Fibroblast of peridontal ligament (primary cell): Measurements from ENCODE around the gene LRP5.
"Not testable (repeated sequence)": the region's sequence is repeated elsewhere in the genome, so short reads cannot be mapped to it uniquely, and the experiment has no call there.

Experiments
- DNase-seq: peaks from one replicate; pipeline ENCODE4 v3.0.0-alpha.2; 2010; ENCODE audit errors: extremely low read depth

The LRP5 gene

DNA sequence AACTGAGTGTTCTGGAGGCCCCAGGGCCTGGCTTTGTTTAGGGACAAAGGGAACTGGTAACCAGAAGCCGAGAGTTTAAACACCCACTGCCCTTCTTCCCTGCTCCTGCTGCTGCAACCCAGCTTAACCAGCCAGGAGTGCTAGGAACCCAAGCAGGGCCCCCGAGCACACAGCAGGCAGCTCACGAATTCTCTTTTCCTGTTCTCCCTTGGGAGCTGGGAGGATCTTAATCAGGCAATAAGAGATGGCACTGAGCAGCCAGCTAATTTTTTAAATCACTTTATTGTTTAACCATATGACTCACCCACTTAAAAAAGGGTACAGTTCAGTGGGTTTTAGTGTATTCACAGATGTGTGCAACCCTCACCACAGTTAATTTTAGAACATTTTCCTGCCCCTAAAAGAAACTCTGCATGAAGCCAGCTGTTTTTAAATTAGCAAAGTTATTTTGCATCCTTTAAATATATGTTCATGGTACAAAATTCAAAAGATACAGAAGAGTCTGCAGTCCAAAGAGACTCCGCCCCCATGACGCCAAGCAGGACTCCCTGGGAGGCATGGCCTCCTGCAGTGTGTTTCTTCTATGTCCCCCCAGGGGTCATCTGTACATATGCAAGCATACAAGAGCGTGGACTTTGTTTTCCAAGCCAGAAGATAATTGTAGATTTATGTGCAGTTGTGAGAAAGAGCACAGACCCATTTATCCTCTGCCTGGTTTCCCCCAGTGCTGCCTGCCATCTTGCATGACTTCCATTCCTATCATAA, 129.3 kb downstream of the LRP5 start:
- peak; percentile 82 for DNase-seq

DNA sequence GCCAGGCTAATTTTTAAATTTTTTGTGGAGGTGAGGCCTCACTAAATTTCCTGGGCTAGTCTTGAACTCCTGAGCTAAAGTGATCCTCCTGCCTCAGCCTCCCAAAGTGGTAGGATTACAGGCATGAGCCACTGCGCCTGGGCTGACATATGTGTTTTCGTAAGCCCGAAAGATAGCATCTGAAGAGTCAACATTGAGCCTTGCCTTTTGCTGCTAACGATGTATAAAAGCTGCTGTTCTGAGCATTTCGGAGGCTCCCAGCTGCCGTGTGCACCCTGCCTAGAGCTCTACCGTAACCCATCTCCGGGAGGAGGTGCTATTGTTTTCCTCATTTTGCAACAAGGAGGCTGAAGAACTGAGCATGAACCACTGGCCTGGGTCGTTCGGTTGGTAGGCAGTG, 130.0 kb downstream of the LRP5 start:
- DNase-seq: no peak

DNA sequence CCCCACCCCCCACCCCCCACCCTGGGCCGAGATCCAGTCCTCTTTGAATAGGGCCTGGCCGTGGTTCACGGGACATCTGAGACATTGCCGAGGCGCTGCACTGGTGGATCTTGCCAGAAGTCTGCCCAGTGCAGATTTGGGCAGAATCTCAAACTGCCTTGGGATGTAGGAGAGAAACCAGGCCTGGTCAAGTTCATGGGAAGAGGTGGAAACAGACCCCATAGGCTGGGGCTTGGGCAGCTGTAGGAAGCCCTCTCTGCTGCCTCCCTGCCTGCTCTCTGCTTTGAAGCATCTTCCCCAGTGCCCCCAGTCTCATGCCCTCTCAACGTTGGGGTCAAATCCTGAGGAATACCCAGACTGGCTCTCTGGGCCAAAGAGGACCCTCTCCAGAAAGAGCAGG, 132.2 kb downstream of the LRP5 start:
- no peak for DNase-seq

DNA sequence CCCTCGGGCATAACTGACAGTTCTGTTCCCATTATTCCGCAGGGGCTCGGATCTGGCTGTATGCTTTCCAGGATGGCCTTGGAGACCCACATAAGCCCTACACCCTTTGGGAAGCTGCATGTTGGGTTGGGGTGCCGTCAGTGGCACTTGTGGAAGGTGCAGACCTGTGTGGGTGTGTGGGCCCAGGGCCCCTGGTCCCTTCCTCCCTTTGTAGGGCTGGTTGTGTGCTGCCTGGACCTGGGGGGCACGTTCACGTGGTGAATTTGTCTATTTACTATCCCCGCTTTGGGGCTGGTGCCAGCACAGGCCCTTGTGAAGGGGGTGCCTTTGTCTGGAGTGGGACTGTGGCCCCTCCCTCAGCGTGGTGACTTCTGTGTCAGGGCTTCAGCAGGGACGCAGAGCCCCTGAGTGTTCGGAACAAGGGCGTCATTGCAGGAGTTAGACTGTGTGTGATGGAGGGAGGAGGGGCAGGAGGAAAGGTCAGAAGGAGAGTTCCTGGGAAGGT, 133.2 kb downstream of the LRP5 start:
- no peak for DNase-seq

DNA sequence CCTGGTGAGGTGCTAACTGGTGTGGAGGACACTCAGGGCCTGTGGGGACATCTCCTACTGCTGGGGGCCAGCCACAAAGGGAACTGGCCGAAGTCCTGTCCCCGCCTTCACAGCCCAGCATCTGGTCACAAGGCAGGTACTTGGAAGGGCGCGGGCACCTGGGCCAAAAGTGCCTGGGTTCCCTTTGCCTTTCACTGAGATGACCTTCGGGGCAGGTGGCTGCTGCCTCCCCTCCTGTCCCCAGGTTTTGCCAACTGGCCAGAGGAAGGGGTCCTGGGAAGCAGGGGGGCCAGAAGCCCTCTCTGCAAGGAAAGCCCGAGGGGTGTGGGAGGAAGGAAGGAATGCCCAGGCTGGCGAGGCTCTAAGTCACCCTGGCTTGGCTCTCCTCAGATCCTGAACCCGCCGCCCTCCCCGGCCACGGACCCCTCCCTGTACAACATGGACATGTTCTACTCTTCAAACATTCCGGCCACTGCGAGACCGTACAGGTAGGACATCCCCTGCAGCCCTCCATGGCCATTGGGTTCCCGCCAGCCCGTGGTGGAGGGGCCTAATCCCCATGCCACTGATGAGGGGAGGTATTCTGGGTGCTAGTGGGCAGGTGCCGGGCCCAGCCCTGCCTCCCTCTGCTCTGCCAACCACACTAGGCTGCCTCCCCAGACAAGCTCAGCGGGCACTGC, 133.8 kb downstream of the LRP5 start:
- DNase-seq: no peak

DNA sequence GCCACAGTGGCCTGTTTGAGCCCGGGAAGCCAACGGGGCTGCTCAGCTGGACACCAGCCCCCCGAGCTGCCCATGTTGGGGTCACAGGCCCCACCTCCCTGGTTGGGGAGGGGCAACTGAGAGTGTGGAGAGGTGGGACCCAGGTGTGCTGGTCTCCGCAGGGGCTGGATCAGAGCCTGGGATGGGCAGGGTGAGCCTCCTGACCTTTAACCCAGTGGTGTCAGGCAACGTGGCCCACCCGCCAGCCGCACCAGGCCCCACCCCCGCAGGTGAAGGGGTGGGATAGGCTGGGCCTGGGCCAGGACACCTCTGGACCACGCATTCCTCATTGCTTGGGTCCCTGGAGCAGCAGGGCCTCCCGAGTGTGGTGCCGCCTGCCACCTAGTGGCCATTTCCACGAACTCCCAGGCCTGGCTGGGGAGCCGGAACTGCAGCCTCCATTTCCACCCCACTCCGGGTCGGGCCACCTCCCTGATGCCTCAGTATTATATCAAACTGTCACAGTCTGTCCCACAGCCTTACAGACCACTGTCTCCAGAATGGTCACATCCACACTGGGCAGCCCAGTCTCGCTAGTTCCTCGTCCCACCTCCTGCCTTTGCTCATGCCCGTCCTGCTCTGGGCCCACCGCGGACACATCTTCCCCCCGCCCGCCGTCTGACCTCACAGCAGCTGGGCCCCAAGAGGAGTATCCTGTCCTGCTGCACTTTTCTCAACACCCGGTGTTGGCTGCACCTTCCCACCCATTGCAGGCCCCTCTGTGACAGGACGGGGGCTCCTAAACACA, 134.8 kb downstream of the LRP5 start:
- DNase-seq: peak; percentile 57

DNA sequence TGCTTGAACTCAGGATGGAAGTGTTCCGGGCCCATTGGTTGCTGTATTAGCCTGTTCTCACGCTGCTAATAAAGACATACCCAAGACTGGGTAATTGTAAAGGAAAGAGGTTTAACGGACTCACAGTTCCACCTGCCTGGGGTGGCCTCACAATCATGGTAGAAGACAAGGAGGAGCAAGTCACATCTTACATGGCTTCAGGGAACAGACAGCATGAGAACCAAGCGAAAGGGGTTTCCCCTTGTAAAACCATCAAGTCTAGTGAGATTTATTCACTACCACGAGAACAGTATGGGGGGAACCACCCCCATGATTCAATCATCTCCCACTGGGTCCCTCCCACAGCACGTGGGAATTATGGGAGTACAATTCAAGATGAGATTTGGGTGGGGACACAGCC, 135.5 kb downstream of the LRP5 start:
- not testable (repeated sequence) for DNase-seq

DNA sequence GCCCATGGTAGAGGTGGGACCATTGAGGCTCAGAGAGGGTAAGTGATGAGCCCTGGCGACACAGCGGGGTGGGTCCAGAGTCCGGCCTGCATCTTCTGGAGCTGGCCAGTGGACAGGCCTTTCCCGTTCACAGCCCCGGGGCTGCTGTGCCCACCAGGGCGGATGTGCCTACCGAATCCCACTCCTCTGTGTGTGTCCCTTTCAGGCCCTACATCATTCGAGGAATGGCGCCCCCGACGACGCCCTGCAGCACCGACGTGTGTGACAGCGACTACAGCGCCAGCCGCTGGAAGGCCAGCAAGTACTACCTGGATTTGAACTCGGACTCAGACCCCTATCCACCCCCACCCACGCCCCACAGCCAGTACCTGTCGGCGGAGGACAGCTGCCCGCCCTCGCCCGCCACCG, 136.2 kb downstream of the LRP5 start:
- DNase-seq: no peak

DNA sequence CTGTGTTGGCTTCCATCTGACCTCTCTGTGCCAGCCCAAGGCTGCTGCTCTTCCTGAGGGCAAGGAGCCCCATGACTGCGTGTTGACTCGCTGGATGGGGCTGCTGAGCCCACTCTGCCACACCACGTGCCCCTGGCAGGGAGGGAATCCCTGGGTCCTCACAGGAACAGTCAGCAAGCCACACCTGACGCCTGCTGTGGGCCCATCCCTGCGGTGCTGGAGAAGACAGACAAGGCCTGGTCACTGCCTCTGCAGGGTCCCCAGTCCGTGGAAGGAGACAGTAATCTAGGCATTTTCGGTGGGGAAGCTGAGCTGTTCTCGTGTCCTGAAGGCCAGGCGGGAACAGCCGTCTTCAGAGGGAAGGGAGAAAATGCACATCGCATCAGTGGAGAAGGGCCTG, 137.6 kb downstream of the LRP5 start:
- no peak for DNase-seq

DNA sequence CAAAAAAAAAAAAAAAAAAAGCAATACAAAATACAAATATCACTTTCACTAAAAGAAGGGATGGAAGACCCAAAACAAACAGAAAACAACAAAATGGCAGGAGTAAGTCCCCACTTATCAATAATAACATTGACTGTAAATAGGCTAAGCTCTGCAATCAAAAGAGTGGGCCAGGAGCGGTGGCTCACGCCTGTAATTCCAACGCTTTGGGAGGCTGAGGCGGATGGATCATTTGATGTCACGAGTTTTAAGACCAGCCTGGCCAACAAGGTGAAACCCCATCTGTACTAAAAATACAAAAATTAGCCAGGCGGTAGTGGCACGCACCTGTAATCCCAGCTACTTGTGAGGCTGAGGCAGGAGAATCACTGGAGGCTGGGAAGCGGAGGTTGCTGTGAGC, 138.3 kb downstream of the LRP5 start:
- DNase-seq: no peak

DNA sequence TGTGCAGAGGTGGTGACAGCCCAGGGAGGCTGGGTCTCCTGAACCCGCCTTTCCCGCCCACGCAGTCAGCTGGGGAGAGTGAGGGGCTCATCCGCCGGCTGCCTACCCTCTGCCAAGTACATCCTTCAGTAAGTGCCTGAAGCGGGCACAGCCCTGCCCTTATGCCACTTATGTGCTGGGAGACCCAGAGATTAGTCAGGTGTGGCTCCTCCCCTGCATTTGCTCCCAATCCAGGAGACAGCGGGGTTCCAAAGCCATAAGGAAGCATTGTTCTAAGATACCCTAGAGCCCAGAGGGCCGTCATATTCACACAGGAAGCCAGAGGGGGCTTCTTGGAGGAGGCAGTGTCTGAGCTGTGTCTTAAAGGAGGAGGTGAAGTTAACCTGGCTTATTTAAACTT, 142.4 kb downstream of the LRP5 start:
- DNase-seq: no peak

DNA sequence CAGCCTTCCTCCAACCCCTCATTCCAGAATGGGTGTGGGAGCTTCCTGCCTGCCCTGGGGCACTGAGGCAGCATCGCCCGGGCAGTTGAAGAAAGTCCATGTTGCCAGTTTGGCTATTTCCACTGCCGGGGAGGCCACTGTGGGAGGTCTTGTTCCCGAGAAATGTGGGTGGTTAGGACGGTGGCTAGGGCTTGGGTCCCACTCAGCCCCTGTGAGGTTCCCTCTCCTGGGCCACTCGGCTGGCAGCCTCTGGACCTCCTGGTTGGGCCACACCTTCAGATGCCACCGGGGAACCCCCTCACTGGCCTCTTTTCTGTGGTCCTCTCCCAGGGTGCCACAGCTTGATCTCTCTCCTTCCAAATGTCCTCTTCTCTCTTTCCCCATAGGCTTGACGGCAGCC, 143.1 kb downstream of the LRP5 start:
- no peak for DNase-seq

DNA sequence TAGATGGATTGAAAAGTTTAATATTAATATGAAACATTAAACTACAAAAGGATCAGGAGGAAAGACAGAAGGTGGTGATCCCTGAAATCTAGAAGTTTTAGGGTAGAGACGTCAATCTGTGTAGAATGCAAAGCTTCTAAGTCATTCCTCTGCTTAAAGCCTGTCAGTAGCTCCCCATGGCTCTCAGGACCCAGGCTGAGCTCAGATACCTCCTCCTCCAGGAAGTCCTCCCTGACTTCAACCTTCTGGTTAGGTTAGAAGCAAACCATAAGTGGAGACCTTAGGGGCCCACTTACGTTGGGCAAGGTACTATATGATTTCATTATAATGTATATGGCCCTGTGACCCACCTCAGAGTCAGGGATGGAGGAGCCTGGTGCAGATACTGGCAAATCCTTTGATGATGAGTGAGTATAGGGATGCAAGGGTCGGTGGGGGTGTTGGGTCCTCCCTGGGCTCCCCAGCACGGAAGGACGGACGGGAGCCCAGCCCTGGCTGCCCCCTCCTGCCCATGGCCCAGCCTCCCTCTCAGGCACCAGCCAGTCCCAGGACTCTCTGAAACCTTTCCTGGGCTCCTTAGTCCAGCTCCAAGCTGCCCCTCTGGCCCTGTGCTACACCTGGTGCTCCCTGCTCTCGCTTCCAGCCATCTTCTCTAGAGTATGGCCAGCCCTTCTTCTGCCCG, 145.0 kb downstream of the LRP5 start:
- DNase-seq: no peak

DNA sequence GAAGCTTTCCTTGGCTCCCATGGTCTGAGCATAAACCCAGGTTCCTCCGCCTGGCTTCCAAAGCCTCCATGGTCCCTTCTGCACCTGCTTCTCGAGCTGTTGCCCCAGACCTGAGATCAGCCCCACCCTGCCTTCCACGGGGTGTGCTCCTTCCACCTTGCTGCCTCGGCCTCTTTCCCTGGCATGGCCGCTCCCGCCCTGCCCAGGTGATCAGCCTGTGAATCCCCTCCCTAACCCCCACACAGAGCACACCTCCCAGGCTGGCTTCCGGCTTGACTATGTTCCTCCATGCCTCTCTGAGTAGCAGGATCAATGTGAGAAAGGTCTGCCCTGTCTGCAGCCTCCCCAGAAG, 145.5 kb downstream of the LRP5 start:
- no peak for DNase-seq

DNA sequence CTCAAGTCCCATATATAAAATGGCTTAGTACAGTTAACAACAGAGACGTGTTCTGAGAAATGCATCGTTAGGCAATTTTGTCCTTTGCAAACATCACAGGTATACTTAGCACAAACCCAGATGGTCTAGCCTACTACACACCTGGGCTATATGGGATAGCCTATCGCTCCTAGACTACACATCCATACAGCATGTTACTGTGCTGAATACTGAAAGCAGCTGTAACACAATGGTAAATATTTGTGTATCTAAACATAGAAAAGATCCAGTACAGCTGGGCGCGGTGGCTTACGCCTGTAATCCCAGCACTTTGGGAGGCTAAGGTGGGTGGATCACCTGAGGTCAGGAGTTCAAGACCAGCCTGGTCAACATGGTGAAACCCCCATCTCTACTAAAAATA, 145.9 kb downstream of the LRP5 start:
- DNase-seq: not testable (repeated sequence)

DNA sequence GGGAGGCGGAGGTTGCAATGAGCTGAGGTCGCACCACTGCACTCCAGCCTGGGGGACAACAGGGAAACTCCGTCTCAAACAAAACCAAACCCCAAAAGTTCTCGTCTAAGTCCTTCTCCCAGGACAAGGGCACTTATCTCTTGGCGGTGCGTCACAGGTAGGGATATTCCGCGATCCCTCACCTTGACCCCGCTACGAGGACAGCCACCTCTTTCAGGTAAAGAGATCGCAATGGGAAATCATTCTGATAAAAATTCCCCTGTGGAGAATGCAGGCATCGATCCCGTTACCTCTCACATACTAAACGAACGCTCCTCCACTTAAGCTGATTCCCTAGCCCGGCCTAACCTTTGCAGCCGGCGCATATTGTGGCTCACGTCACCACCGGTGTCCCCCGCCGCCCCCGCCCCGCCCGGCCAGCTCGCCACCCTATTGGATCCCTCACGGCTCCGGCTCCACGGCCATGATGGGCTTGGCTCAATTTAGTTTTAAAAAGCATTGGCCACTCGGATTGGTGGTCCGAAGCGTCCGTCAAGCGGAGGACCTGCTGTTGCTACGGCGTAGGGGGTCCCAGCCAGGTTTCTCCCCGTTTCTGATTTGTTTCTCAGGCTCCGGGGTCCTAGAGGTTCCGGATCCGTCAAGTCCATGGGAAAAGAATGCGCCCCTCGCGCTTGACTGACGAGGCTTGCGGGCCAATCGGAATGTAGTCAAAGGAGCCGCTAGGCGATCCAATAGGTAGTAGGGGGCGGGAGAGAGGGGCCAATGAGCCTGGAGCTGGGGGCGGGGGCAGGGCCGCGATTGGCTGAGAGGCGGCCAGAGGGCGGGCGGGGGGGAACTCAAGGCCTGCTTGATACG, 147.7 kb downstream of the LRP5 start:
- peak; percentile 98 for DNase-seq

DNA sequence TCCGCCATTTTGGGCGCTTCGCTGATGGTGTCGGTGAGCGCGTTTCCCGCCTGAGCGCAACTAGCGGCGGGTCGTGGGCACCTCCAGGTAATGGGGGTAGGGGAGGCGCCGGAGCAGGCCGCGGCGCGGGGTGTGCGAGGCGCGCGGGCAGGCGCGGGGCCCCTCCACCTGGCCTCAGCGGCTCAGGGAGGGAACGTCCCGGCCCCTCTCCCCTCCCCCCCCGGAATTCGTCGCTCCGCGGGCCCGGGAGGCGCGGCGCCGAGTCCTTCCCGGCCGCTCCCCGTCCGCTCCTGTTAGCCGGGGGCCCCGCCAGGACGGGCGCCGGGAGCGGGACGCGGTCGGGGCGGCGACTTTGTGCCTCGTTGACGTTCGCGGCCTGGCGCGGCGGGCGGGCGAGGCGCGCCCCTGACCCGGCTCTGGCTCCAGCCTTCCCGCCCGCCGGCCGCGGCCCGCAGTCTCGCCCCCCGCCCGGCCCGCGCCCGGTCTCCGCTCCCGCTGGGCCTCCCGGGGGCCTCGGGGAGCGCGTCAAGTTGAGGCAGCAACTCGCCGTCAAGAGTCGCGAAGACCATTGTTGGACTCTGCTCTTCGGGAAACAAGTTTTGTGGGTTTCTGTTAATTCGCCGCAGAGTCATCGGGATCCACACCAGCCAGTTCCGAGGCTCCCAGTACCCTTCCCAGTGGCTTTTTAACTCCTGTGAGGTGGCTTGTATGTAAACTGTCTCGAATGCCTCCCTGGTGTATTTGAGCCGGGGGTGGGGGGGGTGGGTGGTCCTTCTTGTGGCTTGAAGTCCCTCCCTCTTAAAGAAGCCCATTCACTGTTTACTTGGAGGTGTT, 148.6 kb downstream of the LRP5 start, which contains the start of gene PPP6R3:
Gene PPP6R3, plus strand, starts transcription at position 12 of the 834 bp plus-strand sequence. CDS start 76,913 bp downstream, outside the sequence.
- no peak for DNase-seq

DNA sequence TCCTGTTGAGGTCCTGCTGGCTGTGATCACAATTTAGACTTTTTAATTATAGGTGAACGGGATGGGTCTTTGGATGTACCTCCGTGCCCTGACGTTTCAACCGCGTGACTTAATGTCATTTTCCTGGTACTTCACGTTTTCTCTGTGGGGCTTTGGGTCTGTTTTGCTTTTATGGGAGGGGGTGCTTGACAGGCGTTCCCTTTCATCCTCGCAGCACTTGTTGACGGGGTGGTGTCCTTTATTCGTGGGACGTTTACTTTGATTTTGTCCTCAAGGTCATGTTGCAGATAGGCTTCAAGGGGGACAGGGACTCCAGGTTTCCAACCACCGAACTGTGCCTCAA, 149.2 kb downstream of the LRP5 start:
- no peak for DNase-seq

DNA sequence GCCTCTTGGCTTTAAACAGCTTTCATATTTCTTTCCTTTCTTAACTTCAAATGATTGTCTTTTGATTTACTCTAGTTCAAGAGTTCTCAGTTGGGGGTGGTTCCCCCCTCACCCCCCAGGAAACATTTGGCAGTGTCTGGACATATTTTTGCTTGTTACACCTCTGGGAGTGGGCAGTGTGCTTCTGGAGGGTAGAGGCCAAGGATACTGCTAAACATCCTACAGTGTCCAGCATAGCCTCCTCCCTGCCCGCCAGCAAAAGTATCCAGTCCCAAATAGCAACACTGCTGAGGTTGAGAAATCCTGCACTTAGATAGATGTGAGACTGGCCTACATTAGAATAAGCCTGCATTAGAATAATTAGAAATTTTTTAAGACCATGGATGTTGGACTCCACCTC, 151.3 kb downstream of the LRP5 start:
- no peak for DNase-seq

DNA sequence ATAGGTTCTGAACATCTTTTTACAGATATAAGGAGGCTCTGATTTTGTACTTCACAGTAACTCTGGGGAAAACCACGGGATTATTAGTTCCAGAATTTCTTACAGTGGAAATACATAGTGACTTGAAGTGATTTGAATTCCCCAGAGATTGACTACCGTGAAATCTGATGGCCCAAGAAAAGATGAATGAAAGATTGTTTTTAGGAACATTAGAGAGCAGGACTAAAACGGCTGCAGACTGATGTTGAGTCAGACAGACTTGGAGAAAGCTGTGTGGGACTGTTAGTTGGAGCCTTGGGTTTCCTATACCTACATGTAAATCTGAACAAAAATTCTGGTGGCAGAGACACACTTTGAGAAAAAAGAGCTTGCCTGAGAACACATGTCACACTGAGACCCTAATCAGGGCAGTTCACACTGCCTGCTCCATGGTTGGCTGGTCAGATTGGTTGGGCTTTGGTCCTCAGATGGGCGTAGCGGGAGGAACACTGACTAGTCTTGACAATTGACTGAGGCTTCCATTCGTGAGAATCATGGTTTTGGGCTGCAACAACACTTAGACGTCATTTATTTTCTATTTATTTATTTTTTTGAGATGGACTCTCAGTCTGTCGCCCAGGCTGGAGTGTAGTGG, 154.9 kb downstream of the LRP5 start:
- no peak for DNase-seq
